ENCODE results near the gene PARVA.

PARVA gene

DNA sequence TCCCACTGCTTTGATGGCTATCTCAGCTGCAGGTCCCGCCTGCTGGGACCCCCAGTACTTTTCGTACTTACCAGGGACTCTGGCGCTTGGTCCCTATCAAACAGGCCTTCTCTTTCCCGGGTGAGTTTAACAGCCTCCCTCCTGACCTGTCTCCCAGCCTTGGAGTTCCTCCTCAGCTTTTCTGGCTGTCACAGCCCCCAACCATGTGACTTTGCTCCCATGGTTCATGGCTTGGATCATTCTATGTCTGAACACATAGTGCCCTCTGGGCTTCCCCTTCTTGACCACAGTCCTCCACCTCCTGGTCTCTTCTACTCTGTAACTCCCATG, 56.9 kb downstream of the PARVA start:
- DNase-seq, result no peak

DNA sequence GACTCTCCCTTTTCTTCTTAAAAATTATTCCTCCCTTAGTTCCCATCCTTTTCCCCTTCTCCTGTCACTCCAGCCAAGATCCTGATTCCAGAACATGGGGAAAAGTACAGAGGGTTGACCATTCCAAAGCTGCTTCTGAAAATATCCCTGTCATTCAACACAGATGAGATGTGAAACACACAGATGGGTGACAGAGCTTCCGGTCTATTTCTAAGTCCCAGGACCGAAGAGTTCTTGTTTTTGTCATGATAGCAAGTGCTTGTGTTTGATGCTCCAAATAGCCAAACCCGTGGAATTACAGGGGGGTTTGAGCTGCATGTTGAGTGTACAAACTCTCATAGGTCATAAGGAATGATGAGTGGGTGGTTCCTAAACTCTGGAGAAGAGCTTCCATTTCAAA, 57.9 kb downstream of the PARVA start:
- no peak for DNase-seq

DNA sequence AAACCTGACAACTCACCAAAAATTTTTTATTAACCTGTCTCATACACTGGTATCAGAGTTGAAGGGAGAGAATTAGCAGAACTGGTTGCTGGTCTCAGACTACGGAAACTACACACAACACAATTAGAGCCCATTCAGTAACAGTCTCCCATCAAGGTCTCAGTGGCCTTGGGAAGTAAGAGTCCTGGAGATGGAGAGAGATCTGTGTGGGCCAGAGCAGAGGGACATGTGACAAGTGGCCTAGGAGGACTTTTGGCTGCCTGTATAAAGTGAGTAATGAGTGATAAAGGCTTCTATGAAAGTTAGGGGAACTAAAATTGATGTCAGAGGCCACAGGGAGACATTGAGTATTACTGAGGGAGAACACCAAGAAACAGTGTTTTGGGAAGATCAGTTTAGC, 58.9 kb downstream of the PARVA start:
- no peak for DNase-seq

DNA sequence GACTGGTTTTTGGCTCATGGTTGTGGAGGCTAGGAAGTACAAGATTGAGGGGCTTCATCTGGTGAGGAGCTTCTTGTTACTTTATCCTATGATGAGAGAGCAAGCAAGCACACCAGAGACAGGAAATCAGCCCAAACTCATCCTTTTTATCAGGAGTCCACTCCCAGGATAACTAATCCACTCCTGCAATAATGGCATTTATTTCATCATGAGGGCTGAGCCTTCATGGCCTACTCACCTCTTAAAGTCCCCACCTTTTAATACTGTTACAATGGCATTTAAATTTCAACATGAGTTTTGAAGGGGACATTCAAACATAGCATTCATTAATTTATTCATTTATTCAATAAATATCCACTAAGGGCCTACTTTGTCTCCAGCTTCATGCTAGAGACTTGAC, 60.9 kb downstream of the PARVA start:
- DNase-seq, result no peak

DNA sequence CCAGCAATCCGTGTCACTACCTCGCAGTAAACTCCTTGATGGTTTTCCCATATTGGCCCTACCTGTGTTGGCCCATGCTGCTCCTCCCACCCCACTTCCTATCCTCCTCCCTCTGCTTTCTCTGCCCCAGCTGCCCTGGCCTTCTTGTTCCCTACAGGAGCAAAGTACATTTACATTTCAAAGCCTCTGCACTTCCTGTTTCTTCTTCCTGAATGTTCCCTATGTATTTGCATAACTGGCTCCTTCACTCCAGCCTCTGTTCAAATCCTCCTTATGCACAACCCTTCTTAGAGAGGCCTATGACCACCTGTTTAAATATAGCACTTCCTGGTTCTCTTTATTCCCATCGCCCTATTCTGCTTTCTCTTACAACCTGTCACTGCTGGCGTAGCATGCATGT, 62.2 kb downstream of the PARVA start:
- DNase-seq, result no peak

DNA sequence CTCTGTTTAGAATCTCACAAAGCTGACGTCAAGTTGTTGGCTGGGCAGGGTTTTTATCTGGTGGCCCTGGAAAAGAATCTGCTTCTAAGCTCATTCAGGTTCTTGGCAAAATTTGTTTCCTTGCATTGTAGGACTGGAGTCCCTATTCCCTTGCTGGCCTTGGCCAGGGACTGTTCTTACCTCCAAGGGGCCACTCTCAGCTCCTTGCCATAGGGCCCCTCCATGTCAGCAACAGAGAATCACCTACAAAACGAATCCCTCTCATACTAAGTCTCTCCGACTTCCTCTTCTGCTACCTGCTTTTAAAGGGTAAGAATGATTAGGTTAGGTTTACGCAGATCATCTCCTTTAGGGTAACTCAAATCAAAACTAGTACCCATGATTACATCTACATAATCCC, 63.2 kb downstream of the PARVA start:
- DNase-seq, result no peak

DNA sequence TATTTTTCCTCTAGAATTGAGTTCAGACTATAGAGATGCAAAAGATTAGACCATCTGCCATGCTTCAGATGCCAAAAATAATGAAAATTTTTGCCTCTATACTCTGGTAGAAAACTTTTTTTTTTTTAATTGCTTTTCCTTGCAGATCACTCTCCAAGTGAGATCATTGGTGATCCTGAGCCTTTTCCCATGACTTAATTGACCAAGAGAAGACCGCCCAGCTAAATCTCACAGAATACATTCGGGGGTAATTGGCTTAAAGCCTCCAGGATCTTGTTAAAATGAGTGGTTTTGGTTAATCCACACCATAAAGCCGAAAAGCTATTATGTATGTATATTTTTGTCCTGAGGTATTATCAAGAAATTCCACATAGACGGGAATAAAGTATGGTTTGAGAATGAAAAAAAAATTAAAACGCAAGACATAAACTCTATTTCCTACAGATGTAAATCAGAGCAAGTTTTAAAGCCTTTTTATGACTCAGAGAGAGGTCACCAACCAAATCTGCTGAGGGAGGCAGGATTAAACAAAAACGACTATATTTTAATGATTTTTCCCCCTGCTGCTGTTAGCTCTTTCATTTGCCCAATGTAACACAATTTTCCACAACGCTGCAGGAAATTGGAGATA, 64.0 kb downstream of the PARVA start:
- no peak for DNase-seq

DNA sequence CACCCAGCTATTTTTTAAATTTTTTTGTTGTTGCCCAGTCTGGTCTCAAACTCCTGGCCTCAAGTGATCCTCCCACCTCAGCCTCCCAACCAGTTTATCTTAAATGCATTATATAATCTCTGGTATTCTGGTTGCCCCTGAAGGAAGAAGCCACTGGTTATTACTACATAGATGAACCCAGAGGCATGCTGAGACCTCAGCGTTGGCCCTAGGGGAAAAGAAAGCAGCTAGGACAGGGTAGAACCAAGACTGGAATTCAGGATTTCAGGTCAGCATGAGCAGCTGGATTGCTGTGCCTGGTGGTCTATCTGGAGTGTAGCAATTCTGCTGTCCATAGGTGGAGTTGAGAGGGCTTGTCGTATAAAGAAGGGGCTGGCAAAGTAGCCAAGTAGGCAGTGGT, 67.2 kb downstream of the PARVA start:
- DNase-seq, result no peak

DNA sequence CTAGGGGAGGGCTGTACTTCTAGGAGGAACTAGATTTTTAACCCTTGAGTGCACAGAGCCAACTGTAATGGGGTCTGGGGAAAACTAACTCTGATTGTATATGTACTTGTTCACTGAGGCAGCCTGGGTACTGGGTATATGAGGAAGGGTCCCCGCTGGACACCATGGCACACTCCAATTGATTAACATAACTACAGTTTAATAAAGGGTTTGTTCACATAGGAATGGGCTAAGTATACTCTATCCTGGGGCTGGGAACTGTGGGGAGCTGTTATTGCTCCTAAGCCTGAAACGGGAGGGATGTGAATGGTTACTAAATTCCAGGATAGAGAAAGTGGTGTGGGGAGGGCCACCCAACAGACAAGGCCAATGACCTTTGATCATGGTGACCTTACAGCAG, 67.6 kb downstream of the PARVA start:
- DNase-seq, result no peak

DNA sequence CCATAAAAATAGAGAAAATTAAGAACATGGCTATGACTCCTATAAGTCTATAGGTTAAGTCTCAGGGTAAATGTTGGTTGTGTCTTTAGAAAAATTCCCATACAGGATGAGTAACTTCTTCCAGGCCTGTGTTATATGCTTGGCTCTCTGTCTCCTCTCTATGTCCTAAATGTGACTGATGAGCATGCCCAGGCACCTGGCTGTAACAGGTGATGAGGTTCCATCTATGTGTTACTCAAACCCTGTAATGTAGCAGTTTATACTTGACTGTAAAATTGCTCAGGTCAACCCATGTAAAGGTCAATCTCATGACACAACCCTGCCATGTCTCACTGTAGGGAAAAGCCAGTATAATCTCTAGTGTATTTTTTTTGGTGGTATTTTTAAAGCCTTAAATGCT, 69.5 kb downstream of the PARVA start:
- DNase-seq, result no peak

DNA sequence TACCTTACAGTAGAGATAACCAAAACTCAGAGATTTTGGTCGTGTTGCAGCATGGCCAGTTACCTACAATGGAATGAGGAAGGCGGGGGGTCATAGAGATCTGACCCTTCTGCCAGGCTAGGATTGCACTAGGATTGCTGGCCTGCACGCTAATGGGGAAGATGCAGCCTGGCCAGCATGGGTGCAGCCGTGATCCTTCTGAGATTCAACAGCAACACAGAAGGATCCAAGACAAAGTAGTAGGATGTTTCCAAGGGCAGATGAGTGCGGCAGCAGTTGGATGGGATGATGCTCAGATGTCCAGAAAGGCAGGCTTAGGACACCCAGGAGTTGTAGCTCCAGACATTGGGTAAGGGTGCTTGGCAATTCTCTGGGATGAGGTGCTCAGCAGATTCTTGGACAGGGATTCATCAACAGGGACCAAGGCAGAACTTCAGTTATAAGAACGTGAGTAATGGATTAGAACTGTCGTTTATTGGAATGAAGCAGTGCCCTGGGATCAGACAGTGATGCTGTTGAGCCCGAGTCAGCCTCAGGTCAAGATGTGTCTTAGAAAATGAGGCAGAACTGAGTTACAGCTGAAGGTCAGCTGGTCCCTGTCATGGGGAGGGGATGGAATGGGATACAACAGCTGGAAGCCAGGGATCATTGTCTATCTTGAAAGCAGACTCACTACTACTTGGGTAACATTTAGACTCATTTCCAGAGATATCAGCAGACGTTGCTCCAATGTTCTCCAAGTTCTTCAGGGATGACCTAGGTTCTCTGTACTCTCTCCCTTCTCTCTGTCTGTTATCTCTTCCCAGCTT, 71.0 kb downstream of the PARVA start:
- no peak for DNase-seq

DNA sequence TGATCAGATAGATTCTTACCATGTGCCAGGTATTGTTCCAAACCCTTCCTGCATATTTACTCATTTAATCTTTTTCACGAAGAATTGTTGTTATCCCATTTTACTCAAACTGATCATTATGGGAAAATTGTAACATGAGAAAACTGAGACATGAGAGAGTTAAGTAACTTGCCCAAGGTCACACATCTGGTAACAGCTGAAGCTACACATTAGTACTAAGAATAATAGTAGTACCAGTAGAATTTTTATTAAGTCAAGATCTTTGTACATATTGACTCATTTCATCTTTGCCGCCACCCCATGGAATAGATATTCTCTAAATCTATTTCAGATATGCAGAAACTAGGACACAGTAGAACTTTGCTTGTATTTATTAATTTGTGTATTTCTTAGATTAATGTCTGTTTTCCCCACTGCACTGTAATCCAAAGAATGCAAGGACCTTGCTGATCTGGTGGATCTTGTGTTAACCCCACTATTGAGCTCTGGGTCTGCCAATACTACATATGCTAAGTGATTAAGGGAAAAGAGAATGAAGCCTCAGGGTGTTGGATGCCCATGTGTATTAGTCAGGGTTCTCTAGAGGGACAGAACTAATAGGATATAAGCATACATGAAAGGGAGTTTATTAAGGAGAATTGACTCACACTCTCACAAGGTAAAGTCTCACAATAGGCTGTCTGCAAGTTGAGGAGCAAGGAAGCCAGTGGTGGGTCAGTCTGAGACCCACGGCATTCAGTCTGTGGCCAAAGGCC, 72.8 kb downstream of the PARVA start:
- no peak for DNase-seq

DNA sequence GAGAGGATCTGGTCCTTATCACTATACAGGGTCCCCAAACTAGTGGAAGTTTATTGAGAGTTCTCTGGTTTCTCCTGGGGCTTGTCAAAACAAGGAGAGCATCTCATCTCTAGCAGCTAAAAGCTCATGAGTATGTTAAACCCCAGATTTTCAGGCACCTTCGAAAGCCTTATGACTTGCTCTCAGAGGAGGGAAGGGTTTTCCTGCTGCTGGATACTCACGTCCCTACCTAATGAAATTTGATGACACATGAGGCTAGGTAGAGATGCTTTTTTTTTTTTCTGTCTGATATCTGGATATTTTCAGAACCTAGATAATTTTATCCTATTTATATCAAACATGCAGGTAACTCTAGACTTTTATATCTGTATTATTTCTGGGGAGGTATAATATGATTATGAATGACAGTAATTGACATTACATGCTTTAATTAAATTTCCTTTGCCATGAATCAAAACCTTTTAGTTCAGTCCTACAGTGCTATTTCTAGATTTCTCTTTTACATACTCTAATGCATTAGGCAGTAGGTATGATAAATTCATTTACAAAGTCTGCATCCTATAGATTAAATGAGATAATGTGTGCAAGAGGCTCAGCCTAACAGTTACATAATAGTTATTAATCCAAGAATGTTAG, 73.9 kb downstream of the PARVA start:
- no peak for DNase-seq

DNA sequence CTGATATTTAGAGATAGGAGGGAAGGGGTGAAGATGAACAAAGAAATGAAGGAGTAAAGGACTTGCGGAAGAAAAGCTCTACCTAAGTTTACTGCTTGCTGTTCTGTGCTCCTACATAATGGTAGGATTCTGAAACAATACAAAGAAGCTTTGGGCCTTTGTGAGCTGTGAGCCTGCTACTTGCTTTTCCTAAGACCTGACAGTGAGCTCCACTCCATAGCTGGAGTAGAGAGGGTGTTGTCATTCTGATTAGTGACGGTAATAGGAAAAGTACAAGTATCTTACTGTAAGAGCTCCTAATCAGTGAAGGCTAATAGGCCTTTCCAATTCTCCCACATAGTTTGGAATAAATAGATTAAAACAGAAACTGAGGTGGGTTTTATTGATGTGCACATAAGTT, 75.9 kb downstream of the PARVA start:
- no peak for DNase-seq

DNA sequence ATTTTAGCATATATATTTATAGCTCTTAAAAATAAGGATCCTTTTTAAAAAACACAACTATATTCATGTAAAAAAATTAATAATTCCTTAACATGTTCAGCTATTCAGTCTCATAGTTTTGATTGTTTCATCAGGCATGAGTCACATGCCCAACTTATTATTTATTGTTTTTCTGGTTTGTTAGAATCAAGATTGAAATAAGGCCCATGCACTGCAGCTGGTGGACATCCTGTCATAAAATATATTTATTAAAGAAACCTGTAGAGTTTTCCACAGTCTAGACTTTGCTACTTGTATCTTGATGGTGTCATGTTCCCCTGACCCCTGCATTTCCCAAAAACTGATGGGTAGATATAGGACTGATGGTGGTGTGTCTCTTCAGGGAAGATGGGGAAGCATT, 77.4 kb downstream of the PARVA start:
- no peak for DNase-seq

DNA sequence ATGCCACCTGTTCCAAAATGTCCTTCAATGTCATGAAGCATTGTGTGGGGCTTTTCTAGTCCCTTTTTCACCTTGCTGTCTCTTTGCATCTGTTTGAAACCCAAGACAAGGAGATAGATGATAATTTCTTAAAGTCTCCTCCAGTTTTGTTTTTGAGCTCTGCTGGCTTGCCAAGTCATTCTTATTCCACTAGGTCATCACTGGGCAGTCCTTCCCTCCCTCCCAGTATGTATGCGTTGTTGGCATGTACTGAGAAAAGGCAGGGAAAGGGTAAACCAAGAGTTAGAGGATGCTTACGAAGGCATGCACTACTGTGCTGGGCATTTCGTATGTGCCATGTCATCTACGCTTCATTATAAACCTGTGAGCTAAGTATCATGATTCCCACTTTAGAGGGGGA, 78.6 kb downstream of the PARVA start:
- no peak for DNase-seq

DNA sequence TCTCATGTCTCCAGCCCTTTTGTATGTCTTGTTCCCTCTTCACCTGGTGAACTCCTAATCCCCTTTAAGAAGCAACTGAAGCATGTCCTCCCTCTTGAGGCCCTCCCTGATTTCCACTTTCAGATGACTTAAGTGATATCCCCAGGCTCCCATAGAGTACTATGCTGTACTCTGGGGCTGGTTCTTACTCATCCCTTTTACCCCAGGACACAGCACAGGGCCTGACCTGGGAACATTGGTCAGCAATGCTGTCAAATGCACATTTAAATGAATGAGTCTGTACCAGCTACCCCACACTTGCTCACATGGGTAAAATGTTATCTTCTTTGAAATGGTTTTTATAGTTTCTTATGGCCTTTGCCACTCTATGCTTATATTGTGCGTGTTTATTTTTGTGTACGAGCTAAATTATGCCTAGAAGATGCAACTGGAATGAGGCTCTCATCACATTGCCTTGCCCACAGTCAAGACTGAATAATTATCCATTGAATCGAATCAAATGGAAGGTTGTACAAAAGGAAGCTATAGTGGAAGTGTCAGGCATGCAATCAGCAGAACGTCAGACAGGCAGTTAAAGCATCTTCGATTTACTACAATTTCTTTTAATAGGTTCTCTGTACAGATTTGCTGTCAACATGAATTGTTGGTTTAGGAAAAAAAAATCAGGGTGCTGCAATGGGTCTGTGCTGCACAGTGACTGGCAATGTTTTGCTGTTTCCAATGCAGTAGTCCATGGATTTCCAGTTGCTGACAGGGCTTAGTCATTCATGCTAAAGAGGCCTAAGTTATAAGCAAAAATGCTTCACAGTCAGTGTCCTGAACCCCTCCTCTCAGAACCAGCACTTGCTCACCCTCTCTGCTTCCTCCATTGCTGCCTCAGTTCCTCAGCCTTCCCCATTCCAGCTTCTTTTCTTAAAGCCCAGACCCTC, 79.5 kb downstream of the PARVA start:
- no peak for DNase-seq

DNA sequence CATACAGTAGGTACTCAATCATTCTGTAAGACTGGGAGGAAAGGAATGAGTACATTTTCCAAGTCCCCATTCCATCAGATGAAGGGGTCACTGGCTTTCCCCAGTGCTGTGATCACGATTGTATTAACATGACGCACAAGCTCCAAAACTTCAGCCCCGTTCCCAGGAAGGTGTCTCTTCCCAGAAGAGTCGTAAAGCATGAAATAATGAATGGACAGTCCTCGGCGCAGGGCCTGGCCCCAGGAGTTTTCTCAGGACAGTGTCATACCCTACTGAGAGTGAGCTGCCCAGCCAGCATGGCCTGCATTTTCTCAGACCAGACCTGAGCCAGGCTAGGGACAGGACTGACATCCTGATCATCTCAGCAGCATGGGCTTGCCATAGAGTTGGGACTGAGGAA, 80.7 kb downstream of the PARVA start:
- DNase-seq, result no peak

DNA sequence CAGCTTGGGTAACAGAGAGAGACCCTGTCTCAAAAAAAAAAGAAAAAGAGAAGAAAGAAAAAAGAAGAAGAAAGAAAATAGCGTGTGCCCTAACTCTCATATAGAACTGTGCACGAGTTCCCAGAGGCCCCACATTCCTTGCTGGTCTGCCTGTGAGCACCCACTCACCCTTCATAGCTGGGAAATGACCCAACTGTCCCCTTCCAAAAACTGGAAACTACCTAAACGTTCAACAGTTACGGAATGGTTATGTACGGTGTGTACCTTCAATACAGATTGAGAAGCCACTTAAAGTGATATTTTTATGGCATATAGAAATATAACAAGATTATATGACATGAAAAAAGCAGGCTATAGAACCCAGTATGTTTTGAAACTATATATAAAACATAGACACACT, 82.0 kb downstream of the PARVA start:
- no peak for DNase-seq

DNA sequence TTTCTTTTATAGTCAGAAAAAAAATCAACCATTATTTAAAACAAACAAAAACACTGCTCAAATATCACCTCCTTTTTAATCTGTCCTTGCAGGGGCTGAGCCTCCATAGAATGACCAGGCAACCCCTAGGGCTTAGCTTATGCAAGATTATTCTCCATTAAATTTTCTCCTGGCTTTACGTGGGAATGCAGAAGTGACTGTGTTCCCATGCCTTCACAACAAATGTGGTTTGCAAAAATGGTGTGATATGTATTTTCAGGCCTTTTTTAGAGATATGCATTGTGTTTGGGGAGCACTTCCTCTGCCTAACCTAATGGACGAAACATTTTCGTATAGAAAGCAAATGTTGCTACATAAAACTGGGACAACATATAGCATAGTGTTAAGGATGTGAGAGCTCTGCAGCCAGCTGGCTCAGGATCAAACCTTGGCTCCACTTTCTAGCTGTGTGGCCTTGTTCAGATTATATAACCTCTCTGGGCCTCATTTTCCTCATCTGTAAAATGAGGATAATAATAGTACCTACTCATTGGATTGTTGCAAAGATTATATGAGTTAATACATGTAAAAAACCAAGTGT, 82.6 kb downstream of the PARVA start:
- DNase-seq, result no peak

DNA sequence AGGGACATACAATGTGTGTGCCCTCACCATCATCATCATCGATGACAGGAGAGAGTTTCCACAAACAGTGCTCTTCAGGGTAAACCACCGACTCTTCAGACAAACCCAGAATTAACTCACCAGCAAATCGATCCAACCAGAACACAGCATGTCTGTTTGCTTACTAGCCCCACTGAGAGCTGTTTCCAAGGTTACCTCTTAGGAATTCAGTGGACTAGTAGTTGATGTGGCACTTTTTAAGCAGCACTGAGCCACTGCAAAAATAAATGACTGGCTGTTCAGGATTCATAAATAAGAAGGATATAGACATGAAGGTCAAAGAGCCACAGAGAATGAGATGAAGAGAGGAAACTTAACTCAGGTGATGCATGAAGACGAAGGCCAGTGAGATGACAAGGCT, 83.1 kb downstream of the PARVA start:
- DNase-seq, result no peak

DNA sequence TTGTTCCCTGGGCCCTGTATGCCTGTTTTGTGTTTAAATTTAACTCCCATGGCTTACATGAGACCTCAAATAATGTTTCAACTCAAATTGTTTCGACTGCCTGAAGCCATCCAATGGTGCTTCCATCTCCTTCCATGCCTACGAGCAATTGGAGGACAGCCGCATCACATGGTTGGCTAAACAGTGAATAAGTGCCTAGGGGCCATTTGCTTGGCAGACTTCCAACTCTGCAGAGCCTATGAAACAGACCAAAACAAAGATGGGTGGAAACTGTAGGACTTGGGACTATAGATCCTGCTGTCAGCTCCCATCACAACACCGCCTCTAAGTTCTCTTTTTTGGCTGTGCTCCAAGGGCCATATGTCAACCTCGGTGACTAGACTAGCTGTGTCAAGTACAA, 84.1 kb downstream of the PARVA start:
- no peak for DNase-seq

Data from inflammatory macrophage (primary cell).